GM12891 (cell line): ENCODE results near the gene GID4.

Experiments used
- POLR2A ChIP-seq: IDR thresholded peaks from 2 replicates; pipeline ENCODE4 v1.6.1; 2011; ENCODE audit warnings: low read depth, low read length, control low read depth
- POLR2AphosphoS5 ChIP-seq: IDR thresholded peaks from 2 replicates; pipeline ENCODE4 v1.6.1; 2011; ENCODE audit warnings: low read depth, low read length, control low read depth
- POU2F2 ChIP-seq: IDR thresholded peaks from 2 replicates; pipeline ENCODE4 v1.6.1; 2011; ENCODE audit warnings: low read depth, mild to moderate bottlenecking, control low read depth, low read length, moderate library complexity
- SPI1 ChIP-seq: IDR thresholded peaks from 2 replicates; pipeline ENCODE4 v1.6.1; 2011; ENCODE audit warnings: low read depth, low read length, control low read depth
- TAF1 ChIP-seq: IDR thresholded peaks from 2 replicates; pipeline ENCODE4 v1.6.1; 2011; ENCODE audit warnings: low read depth, low read length, control low read depth

- TF ChIP-seq POLR2AphosphoS5 (no peak), POLR2A (no peak), TAF1 (no peak), SPI1 (no peak), POU2F2 (no peak)
Measured at GRCh38 chr17:18076936-18077335, 37.7 kb downstream of the GID4 start.
